DOHH2 (cell line): ENCODE measurements around the gene PCSK5.
"Not testable (repeated sequence)": the region's sequence is repeated elsewhere in the genome, so short reads cannot be mapped to it uniquely, and the experiment has no call there.

Source experiments
- H3F3A ChIP-seq: fragments of 200-600 bp; sonication (generic), shearing (Covaris generic); 2 replicates; pipeline ENCODE4 v1.6.0; 2016; ENCODE audit warnings: antibody characterized with exemption, mild to moderate bottlenecking; ENCODE audit not compliant: control insufficient read depth, insufficient read depth
- H3K27ac ChIP-seq: fragments of 200-600 bp; sonication (generic); 2 replicates; pipeline ENCODE4 v1.5.1; 2014; ENCODE audit warnings: low read depth, mild to moderate bottlenecking, low read length, moderate library complexity
- H3K27me3 ChIP-seq: fragments of 200-600 bp; sonication (generic); 2 replicates; pipeline ENCODE4 v1.6.1; 2014; ENCODE audit warnings: mild to moderate bottlenecking, low read length, mixed read lengths; ENCODE audit not compliant: control insufficient read depth
- H3K36me3 ChIP-seq: fragments of 200-600 bp; sonication (generic); 2 replicates; pipeline ENCODE4 v1.6.1; 2014; ENCODE audit warnings: mild to moderate bottlenecking, low read length, moderate library complexity, mixed read lengths; ENCODE audit not compliant: control insufficient read depth
- H3K4me1 ChIP-seq: fragments of 200-600 bp; sonication (generic); 2 replicates; pipeline ENCODE4 v1.6.1; 2014; ENCODE audit warnings: mild to moderate bottlenecking, low read length, mixed read lengths; ENCODE audit not compliant: control insufficient read depth
- H3K4me2 ChIP-seq: fragments of 200-600 bp; sonication (generic); 2 replicates; pipeline ENCODE4 v1.6.0; 2014; ENCODE audit warnings: mild to moderate bottlenecking, low read length, moderate library complexity
- H3K4me3 ChIP-seq: fragments of 200-600 bp; sonication (generic); 2 replicates; pipeline ENCODE4 v1.5.1; 2014; ENCODE audit warnings: mild to moderate bottlenecking, low read length, mixed read lengths
- H3K79me2 ChIP-seq: fragments of 200-600 bp; sonication (generic); 2 replicates; pipeline ENCODE4 v1.6.1; 2014; ENCODE audit warnings: mild to moderate bottlenecking, low read length, mixed read lengths; ENCODE audit not compliant: control insufficient read depth
- H3K9me2 ChIP-seq: fragments of 200-600 bp; sonication (generic); replicated peaks from 2 replicates; pipeline ENCODE4 v1.6.1; 2014; ENCODE audit warnings: mild to moderate bottlenecking, low read length, mixed read lengths; ENCODE audit not compliant: control insufficient read depth
- H3K9me3 ChIP-seq: fragments of 200-600 bp; sonication (generic); 2 replicates; pipeline ENCODE4 v1.6.1; 2014; ENCODE audit warnings: antibody characterized with exemption, low read length, mixed read lengths; ENCODE audit not compliant: control insufficient read depth, insufficient read depth
- H4K20me1 ChIP-seq: fragments of 200-600 bp; sonication (generic); 2 replicates; pipeline ENCODE4 v1.6.0; 2014; ENCODE audit warnings: low read depth, mild to moderate bottlenecking, antibody characterized with exemption, low read length, moderate library complexity; ENCODE audit not compliant: control insufficient read depth, insufficient read depth
- CTCF ChIP-seq: fragments of 200-600 bp; sonication (generic); IDR thresholded peaks from one replicate; pipeline ENCODE4 v1.5.1; 2014; ENCODE audit warnings: antibody characterized with exemption, mild to moderate bottlenecking, low read depth, low read length; ENCODE audit not compliant: poor library complexity, severe bottlenecking
- EZH2phosphoT487 ChIP-seq: fragments of 200-600 bp; sonication (generic); IDR thresholded peaks from 2 replicates; pipeline ENCODE4 v1.6.1; 2017; ENCODE audit warnings: borderline replicate concordance, mild to moderate bottlenecking, antibody characterized with exemption, low read length, moderate library complexity, mixed read lengths

PCSK5 gene

DNA sequence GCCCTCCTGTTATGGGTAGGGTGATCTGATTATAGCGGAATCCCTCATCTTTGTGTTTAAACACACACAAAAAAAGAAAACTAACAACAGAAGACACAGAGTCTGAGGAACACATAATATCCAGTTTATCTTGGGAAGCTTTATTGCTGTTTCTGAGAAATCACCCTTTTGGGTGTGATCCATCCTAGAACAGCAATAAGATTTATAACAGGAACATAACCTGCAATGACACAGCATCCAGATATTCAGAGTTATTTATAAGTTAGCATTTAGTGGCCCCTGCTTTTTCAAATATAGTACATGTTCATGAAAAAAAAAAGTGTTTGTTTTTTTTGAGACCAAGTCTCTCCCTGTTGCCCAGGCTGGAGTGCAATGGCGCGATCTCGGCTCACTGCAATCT lies 423.8 kb downstream of the PCSK5 start:
- no peak overlapping the region for H3K4me3 ChIP-seq
- H3F3A ChIP-seq: no peaks in the 10 kb centered on the region
- H3K9me2 ChIP-seq: no peaks in the 10 kb centered on the region
- no peaks in the 10 kb centered on the region for H3K9me3 ChIP-seq
- no peaks in the 10 kb centered on the region for H3K79me2 ChIP-seq
- H3K27me3 ChIP-seq: no peaks in the 10 kb centered on the region
- no peak overlapping the region for H3K27ac ChIP-seq
- H3K4me1 ChIP-seq: no peaks in the 10 kb centered on the region
- no peaks in the 10 kb centered on the region for H4K20me1 ChIP-seq
- TF ChIP-seq CTCF: no peak
- TF ChIP-seq EZH2phosphoT487: no peak
- H3K36me3 ChIP-seq: no peaks in the 10 kb centered on the region
- no peak overlapping the region for H3K4me2 ChIP-seq

- Histone ChIP-seq H3K36me3 (no peaks in the 10 kb centered on the region), H3K4me3 (no peak overlapping the region), H3F3A (no peaks in the 10 kb centered on the region), H3K9me3 (no peaks in the 10 kb centered on the region), H3K9me2 (no peaks in the 10 kb centered on the region), H3K27ac (no peak overlapping the region), H3K79me2 (no peaks in the 10 kb centered on the region), H3K4me2 (no peak overlapping the region), H3K4me1 (no peaks in the 10 kb centered on the region), H3K27me3 (no peaks in the 10 kb centered on the region), H4K20me1 (no peaks in the 10 kb centered on the region)
- TF ChIP-seq CTCF (no peak), EZH2phosphoT487 (no peak)
Measured at GRCh38 chr9:76316069-76316468, 425.6 kb downstream of the PCSK5 start.

GRCh38 chr9:76319466-76319865 lies 429.0 kb downstream of the PCSK5 start:
- H3K9me2 ChIP-seq, H3K4me2 ChIP-seq, H3K4me3 ChIP-seq, H3K27me3 ChIP-seq, H3K79me2 ChIP-seq, H3F3A ChIP-seq, H3K4me1 ChIP-seq, H3K27ac ChIP-seq, H3K9me3 ChIP-seq, H3K36me3 ChIP-seq, H4K20me1 ChIP-seq: not testable (repeated sequence)

- no peak overlapping the region for H3K27ac ChIP-seq
- no peak overlapping the region for H3K4me2 ChIP-seq
Measured at GRCh38 chr9:76321195-76321828, 430.8 kb downstream of the PCSK5 start.

More at GRCh38 chr9:76321195-76321828, 430.8 kb downstream of the PCSK5 start:
- Histone ChIP-seq H3K27me3 (no peaks in the 10 kb centered on the region), H3K36me3 (no peaks in the 10 kb centered on the region), H3K4me3 (no peak overlapping the region), H3F3A (no peaks in the 10 kb centered on the region), H3K79me2 (no peaks in the 10 kb centered on the region), H3K9me3 (no peaks in the 10 kb centered on the region), H3K9me2 (no peaks in the 10 kb centered on the region), H4K20me1 (no peaks in the 10 kb centered on the region), H3K4me1 (no peaks in the 10 kb centered on the region)
- no peak for TF ChIP-seq EZH2phosphoT487
